ENCODE data around the gene MT1A.
A peak's percentile ranks its signal among the peaks of the same experiment; 100 is the strongest.

The MT1A gene

DNA sequence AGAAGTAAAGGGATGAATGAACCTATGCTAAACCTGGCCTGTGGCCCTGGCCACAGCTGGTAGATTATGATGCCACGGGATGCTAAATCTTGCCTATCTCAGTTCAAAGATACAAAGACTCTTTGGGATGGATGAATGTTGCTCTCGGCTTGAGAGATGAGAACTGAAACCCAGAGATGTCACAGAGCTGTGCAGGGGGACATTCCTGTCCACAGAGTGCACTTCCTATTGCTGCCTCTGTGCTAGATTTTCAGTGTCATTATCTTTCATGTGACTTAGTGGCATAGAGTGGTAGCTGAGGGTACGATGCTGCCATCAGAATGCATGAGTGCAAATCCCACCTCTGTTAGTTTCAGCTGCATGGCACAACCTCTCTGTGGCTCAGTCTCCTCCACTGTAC is 8.3 kb upstream of the MT1A start:
- no peak for DNase-seq (ENCODE audit: low read depth in 2 of 2)

DNA sequence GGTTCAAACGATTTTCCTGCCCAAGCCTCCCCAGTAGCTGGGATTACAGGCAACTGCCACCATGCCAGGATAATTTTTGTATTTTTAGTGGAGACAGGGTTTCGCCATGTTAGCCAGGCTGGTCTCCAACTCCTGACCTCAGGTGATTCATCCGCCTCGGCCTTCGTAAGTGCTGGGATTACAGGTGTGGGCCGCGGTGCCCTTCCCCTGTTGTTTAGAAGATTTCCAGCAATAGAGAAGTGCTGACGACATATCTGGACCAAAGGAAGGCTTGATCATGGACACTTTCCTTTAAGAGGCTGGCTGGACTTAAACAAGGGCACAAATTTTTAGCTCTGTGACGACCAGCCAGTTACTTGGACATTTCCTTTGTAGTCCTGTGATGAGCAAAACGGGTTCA is 7.3 kb upstream of the MT1A start:
- DNase-seq (ENCODE audit: low read depth in 2 of 2): no peak

GRCh38 chr16:56631832-56632155 is 6.7 kb upstream of the MT1A start:
- no peak for DNase-seq (ENCODE audit: low read depth in 2 of 2)

DNA sequence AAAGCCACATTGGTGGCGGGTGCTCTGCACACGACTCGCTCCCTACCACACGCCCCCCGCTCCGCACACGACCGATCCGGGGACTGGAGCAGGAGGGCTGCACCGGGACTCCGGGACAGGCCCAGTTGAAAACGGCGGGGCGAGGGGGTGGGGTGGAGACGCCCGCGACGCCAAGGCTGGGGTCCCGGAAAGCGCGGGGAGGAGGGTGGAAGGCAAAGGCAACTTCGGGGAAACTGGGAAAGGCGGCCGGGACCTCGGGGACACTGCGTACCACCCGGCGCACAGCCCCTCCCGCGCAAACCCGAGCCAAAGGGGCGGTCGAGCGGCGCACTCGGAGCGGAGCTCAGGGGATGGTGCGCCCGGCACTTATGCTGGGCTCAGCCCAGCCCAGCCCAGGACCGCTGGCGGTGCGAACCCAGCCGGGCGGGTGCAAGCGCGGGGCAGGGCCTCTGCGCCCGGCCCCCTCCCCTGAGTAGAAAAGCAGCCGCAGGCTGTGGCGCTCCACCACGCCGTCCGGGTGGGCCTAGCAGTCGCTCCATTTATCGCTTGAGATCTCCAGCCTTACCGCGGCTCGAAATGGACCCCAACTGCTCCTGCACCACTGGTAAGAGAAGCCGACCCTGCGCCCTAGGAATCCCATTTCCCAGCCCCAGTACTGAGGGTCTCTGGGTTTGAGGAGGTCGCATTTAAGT is 6.2 kb upstream of the MT1A start, which contains the start of gene MT1M:
Gene MT1M, plus strand, starts transcription at position 504 of the 692 bp plus-strand sequence. Its CDS starts 73 bp downstream, at position 577.
- DNase-seq (ENCODE audit: low read depth in 2 of 2): no peak

DNA sequence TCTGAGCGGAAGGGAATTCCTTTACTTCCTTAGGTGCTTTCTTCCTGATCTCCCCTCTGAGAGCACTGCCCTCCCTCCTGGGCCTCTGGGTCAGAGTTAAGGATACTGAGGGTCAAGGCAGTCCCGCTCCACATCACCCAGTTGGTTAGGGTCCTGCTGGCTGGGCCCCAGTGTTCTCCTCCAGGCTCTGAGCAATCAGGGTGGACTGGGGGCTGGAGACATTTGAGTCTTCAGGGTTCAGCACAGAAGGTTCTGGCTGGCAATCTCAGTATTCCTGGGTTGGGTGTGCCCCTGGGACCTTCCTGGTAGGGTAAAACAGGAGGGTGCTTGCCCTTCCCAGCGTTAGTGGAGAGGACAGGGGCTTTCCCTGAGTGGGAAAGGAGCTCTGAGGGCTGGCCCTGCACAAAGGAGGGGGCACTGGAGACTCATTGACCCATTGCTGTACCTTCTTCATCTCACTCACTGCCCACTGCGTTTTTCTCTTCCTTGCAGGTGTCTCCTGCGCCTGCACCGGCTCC is 5.6 kb upstream of the MT1A start:
- no peak for DNase-seq (ENCODE audit: low read depth in 2 of 2)

DNA sequence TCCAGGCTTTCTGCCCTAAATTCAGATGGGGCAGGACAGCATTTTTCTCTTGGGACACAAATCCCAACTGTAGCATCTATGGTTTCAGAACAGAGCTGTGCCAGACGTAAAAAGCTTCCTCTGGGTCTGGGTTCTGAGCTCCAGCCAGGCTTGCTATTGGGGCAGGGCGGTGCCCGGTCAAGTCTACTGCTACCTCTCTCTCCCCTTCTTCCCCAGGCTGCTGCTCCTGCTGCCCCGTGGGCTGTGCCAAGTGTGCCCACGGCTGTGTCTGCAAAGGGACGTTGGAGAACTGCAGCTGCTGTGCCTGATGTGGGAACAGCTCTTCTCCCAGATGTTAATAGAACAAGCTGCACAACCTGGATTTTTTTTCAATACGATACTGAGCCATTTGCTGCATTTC is 4.9 kb upstream of the MT1A start:
- no peak for DNase-seq (ENCODE audit: low read depth in 2 of 2)

DNA sequence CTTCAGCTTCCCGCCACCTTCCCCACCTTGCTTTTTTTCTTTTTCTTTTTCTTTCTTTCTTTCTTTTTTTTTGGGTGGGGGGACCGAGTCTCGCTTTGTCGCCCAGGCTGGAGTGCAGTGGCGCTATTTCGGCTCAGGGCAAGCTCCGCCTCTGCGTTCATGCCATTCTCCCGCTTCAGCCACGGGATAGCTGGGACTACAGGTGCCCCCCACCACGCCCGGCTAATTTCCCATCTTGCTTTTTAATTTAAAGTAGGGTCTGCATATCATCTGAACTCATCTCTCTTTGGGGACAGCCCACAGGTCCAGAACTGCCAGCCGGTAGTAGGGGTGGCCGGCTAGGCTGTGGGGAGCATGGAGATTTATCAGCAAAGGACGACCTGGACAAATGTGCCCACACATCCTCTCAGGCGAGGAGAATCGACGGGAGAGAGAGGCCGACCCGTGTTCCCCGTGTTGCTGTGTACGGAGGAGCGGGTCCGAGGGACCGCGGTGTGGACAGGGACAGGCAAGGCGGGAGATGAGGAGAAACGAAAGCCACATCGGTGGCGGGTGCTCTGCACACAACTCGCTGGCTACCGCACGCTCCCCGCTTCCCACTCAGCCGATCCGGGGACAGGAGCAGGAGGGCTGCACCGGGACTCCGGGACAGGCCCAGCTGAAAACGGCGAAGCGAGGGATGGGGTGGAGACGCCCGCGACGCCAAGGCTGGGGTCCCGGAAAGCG is 3.6 kb upstream of the MT1A start:
- no peak for DNase-seq (ENCODE audit: low read depth in 2 of 2)

DNA sequence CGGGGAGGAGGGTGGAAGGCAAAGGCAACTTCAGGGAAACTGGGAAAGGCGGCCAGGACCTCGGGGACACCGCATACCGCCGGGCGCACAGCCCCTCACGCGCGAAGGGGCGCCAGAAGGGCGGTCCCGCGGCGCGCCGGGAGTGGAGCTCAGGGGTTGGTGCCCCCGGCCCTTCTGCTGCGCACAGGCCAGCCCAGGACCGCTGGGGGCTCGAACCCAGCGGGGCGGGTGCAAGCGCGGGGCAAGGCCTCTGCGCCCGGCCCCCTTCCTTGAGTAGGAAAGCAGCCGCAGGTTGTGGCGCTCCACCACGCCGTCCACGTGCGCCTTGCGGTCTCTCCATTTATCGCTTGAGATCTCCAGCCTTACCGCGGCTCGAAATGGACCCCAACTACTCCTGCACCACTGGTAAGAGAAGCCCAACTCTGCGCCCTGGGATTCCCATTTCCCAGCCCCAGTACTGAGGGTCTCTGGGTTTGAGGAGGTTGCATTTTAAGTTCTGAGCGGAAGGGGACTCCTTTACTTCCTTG is 3.0 kb upstream of the MT1A start:
- DNase-seq (ENCODE audit: low read depth in 2 of 2): no peak

GRCh38 chr16:56636616-56637413 is 1.7 kb upstream of the MT1A start:
- DNase-seq (ENCODE audit: low read depth in 2 of 2): no peak

DNA sequence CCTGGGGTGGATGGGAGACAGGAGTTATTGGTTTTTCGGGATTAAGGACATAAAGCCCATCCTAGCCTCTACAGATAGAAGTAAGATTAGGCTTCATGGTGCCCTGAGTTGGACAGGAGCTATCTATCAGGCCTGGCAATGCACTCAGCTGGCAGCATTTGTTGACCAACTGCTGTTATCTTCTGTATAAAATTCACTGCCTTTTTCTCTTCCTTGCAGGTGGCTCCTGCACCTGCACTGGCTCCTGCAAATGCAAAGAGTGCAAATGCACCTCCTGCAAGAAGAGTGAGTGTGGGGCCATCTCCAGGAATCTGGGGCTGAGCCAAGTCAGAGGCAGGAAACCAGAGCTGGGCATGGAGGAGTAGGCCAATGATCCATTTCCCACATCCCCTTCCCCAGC is 579 bp downstream of the MT1A start:
- no peak for DNase-seq (ENCODE audit: low read depth in 2 of 2)

- no peak for DNase-seq (ENCODE audit: low read depth in 2 of 2)
Observed at GRCh38 chr16:56640076-56640475, 1.6 kb downstream of the MT1A start.

DNA sequence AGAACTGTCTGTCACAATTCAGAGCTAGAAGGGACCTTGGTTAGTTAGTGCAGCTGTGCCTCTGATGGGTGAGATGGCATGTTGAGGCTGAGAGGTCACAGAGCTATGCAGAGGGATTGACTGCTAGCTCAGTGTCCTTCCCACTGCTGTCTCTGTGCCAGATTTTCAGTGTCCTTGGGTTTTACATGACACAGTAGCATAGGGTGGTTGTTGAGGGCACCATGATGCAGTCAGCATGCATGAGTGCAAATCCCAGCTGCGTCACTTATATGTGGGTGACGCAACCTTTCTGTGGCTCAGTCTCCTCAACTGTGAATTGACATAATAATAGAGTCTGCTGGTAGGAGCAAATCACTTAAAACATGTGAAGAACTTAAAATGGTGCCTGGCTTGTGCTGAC is 2.7 kb downstream of the MT1A start:
- no peak for DNase-seq (ENCODE audit: low read depth in 2 of 2)

- peak; percentile 63 to 69 for DNase-seq (ENCODE audit: low read depth in 2 of 2)
Observed at GRCh38 chr16:56643080-56643778, 4.8 kb downstream of the MT1A start.

DNA sequence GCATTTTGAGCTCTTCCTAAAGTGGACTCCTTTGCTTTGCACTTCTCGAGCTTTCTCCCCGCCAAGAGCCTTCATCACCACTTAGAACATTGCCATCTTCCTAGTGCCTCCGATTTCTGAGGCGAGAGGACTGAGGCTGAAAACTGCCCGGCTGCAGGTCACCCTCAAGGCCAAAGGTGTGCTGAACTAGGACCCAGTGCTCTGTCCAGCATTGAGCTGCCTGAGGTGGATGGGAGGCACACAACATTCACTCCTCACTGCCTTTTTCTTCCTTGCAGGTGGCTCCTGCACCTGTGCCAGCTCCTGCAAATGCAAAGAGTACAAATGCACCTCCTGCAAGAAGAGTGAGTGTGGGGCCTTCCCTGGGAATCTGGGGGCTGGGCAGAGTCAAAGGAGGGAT is 5.4 kb downstream of the MT1A start:
- no peak for DNase-seq (ENCODE audit: low read depth in 2 of 2)

GRCh38 chr16:56645311-56645710 is 6.8 kb downstream of the MT1A start:
- DNase-seq (ENCODE audit: low read depth in 2 of 2): no peak

DNA sequence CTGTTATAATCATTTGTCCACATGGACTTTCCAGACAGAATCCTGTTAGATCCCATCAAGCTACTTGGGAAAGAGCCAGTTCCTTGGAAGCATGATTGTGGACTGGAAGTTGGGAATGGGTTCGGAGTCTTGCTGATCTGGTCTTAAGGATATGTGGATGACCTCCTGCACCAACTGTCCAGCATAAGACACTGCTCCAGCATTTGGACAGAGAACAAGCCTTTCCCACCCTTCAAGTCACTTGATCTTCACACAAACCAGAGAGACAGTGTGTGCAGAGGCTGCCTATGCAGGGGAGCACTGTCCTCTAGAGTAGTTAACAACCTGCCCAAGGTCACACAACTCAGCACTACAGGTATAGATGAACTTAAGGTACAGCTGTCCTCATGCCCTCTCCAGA is 7.4 kb downstream of the MT1A start:
- no peak for DNase-seq (ENCODE audit: low read depth in 2 of 2)

DNA sequence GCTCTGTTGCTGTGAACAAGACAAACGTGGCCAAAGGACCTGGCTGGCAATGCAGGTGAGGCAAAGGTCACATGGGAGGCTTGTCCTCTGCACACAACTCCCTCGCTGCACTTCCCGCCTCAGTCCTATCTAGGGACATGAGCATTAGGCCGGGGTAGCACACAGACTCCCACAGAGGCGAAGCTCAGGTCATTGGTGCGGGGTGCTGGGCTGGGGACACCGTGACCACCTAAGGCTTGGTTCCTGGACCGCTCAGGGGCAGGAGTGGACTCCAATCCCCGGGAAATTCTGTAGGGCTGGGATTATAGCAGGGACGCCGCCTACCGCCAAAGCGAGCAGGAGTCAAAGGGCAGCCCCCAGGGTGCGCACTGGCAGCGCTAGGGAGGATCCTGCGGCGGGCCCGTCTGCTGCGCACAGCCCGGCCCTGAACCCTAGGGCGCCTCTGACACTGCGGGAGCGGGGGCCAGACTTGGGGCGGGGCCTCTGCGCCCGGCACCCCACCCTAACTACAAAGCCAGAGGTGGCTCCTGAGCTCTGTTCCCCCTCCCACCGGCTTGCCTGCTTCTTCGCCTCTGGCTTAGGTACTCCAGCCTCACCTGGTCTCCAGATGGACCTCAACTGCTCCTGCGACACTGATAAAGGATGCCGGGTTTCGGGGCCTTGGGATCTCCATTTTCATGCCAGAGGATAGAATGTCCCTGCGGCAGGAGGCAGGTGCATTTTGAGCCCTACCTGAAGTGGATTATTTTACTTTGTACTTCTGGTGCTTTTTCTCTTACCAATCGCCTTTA is 9.4 kb downstream of the MT1A start:
- DNase-seq (ENCODE audit: low read depth in 2 of 2): no peak

GRCh38 chr16:56649271-56649670 is 10.8 kb downstream of the MT1A start:
- DNase-seq (ENCODE audit: low read depth in 2 of 2): no peak

- no peak for DNase-seq (ENCODE audit: low read depth in 2 of 2)
Observed at GRCh38 chr16:56649820-56650219, 11.4 kb downstream of the MT1A start.

DNA sequence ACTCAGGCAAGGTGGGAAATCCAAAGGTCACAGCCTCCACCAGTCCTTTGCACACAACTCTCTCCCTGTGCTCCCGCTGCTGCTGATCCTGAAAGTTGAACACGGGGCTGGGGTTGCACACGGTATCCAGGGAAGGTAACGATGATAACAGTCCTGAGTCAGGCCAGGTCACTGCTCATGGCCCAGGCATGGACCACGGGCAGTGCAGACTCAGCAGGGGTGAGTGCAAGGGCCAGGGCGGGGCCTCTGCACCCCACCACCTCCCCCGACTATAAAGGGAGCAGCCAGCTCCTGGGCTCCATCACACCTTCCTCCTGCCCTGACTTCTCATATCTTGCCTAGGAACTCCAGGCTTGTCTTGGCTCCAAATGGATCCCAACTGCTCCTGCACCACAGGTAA is 13.1 kb downstream of the MT1A start, which contains the start of gene MT1B:
Gene MT1B, plus strand, starts transcription at position 301 of the 400 bp plus-strand sequence. Its CDS starts 68 bp downstream, at position 369.
- no peak for DNase-seq (ENCODE audit: low read depth in 2 of 2)

DNA sequence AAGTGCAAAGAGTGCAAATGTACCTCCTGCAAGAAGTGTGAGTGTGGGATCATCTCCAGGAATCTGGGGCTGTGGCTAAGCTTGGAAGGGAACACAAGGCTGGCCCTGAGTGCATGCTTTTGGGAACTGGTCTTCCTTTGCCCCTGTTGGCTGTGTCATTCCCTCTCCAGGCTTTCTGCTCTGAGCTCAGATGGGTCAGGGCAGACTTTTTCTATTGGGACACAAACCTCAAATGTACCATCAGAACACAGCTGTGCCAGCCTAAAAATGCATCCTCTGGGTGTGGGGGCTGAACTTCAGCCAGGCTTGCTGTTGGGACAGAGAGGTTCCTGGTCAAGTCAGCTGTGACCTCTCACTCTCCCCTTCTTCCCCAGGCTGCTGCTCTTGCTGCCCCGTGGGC is 14.1 kb downstream of the MT1A start:
- DNase-seq (ENCODE audit: low read depth in 2 of 2): no peak
